ENCODE data around the gene MIEN1. TPM values are rescaled to one million over a fixed set of nuclear protein-coding genes. Genes with fewer than 3 reads are reported as not detected.

MIEN1 gene
- total RNA-seq, 4 donors from 2014 or later = 33.9 to 60.8 (median 52.5) TPM

DNA sequence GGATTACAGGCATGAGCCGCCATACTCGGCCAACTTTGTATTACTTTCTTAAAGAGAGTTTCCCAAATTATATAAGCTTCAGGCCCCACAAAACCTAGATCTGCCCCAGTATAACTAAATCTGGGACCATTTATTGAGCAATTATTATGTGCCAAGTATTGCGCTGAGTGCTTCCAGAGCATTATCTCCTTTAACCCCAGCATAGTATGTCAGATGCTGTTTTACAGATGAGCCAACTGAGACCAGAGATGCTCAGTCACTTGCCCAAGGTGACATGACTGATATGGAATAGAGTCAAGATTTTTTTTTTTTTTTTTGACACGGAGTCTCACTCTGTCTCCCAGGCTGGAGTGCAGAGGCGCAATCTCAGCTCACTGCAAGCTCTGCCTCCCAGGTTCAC lies 32.4 kb downstream of the MIEN1 start:
- DNase-seq (ENCODE audit: low spot score) (no peak), ATAC-seq (ENCODE audit: low FRiP score) (no peak)
- TF ChIP-seq, protein P1, sequence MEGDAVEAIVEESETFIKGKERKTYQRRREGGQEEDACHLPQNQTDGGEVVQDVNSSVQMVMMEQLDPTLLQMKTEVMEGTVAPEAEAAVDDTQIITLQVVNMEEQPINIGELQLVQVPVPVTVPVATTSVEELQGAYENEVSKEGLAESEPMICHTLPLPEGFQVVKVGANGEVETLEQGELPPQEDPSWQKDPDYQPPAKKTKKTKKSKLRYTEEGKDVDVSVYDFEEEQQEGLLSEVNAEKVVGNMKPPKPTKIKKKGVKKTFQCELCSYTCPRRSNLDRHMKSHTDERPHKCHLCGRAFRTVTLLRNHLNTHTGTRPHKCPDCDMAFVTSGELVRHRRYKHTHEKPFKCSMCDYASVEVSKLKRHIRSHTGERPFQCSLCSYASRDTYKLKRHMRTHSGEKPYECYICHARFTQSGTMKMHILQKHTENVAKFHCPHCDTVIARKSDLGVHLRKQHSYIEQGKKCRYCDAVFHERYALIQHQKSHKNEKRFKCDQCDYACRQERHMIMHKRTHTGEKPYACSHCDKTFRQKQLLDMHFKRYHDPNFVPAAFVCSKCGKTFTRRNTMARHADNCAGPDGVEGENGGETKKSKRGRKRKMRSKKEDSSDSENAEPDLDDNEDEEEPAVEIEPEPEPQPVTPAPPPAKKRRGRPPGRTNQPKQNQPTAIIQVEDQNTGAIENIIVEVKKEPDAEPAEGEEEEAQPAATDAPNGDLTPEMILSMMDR (IDR thresholded peaks at IDR 0.05) = no peak

DNA sequence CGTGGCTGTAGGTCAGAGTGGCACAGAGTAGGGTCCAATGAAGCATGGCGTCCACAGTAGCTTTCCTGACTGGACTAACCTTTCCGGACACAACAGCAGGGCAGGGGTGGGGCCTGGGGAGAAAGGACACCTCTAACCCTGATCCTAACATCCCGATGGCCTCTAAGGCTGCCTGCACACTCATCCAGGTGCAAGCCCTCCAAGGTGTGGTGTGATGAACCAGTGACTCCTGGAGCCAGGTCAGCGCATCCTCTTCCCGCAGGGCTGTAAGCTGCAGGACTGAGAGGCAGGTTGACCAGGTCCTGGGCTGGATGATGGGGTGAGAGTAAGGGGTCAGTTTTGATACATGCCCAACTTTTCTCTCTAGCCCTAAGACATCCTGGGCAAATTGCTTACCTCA lies 33.6 kb downstream of the MIEN1 start:
- TF ChIP-seq, protein P1 (IDR thresholded peaks at IDR 0.05) = no peak
- ATAC-seq (ENCODE audit: low FRiP score) (no peak), DNase-seq (ENCODE audit: low spot score) (no peak)

DNA sequence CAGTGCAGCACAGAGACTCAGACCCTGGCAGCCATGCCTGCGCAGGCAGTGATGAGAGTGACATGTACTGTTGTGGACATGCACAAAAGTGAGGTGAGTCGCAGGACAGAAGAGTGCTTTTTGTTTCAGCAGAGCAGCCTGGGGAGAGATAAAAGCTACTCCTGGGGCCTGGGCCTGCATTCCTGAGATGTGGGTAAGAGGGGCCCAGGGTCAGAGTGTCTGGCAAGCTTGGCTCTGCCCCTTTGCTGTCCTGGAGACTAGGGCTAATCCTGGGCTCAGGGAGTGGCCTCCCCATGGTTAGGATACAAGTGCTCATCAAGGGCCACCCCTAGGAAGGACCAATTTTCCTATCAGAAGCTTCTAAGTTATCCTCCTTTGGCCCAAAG lies 35.2 kb downstream of the MIEN1 start:
- TF ChIP-seq, protein P1 (IDR thresholded peaks at IDR 0.05) = no peak
- DNase-seq (ENCODE audit: low spot score) (no peak), ATAC-seq (ENCODE audit: low FRiP score) (no peak)

DNA sequence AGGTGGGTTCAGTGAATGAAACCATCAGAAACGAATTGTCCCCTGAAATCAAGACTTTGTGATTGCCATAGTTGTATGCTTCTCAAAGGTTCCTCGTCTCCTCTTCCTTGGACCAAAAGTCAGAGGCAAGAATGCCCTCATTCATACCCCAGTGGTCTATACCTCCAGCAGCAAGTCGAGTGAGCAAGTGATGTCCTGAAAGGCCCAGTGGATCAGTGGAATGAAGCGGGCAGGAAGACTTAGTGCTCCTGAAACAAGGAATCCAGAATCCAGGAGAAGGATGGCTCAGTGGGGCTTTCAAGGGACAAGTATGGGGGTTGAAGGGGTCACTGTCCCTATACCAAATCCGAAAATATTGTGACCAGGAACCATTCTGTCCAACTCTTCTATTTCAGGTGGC lies 35.7 kb downstream of the MIEN1 start:
- DNase-seq (ENCODE audit: low spot score) = no peak
- TF ChIP-seq, protein P1 (IDR thresholded peaks at IDR 0.05) = no peak

DNA sequence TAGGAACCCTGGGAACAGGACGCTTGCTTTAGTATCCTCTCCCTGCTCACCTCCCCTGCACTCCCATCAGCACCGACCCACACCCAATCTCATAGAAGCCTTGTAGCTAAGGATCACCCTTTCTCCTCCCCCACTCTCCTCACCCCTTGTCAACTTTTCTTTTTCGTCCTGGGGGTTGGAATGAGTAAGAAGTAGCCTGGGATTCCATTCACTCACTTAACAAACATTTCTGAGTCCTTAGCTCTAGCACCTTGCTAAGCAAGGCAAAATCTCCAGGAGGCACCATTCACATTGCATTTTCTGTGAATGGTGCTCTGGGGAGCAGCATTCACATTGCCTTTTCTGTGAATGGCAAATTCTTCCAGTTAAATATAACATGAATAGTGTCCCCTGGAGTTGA lies 41.4 kb downstream of the MIEN1 start:
- DNase-seq (ENCODE audit: low spot score) = no peak
- TF ChIP-seq, protein P1 (IDR thresholded peaks at IDR 0.05) = no peak
- no peak for ATAC-seq (ENCODE audit: low FRiP score)

More for the DNA sequence above, 35.7 kb downstream of the MIEN1 start:
- no peak for ATAC-seq (ENCODE audit: low FRiP score)

DNA sequence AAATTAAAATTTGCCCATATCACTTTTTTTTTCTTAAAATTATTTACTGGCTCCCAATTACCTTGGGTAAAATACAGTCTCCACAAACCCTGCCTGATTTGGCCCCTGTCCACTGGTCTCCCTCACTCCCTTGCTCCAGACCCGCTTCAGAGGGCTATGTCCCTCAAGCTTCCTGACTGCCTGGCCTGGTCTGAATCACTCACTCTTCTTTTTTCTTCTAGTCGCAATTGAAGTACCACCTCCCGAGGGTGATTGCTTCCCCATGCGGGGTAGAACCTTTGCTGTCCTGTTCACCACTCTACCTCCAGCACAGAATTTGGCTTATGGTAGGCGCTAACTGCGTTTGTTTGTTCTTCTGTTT lies 41.9 kb downstream of the MIEN1 start:
- ATAC-seq (ENCODE audit: low FRiP score) = no peak

More for the DNA sequence above, 41.9 kb downstream of the MIEN1 start:
- TF ChIP-seq, protein P1 (IDR thresholded peaks at IDR 0.05) = no peak
- DNase-seq (ENCODE audit: low spot score) = no peak

Measured in omental fat pad (tissue), 4 donors.